ENCODE results near the gene PURB.

PURB gene

DNA sequence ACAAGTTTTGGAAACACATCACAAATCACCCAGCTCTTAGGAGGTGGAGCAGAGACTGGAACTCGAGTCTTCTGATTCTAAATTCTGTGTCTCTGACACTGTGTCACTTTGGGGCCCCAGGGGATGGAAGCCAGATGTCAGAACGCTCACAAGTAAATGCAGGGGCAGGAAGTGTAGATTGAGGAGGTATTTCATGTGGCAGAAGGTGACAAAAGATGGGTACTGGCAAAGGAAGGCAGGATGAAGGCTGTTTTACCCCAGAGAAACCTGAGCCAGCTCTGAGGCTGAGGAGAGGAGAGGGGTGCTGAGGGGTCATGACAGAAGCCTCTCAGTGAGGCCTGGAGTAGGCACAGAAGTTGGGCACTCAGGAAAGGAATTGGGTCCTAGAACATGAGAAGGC, 6.0 kb upstream of the PURB start:
- no peaks in the 10 kb centered on the region for H3K27me3 ChIP-seq (ENCODE audit: insufficient read depth, low read length, poor library complexity, severe bottlenecking)
- no peak overlapping the region for H3K4me3 ChIP-seq (ENCODE audit: low read length, poor library complexity, severe bottlenecking)
- H3K9ac ChIP-seq (ENCODE audit: low read depth, low read length, poor library complexity, severe bottlenecking): peak overlapping the region; percentile 51
- H3K9me3 ChIP-seq (ENCODE audit: insufficient read depth, low read depth, low read length): no peaks in the 10 kb centered on the region
- H3F3A ChIP-seq (ENCODE audit: low read depth): no peaks in the 10 kb centered on the region
- H3K9me2 ChIP-seq (replicated peaks; ENCODE audit: low read depth, low read length): no peaks in the 10 kb centered on the region
- H3K4me2 ChIP-seq (ENCODE audit: low read depth, low read length, poor library complexity, severe bottlenecking): peak overlapping the region; percentile 9
- H3K4me1 ChIP-seq (ENCODE audit: insufficient read depth, low read length, poor library complexity, severe bottlenecking): peaks cover 9% of the 10 kb centered on the region
- H2AFZ ChIP-seq (ENCODE audit: low read length): peak overlapping the region; percentile 7; the same call in 1 of the 2 replicates
- no peaks in the 10 kb centered on the region for H3K36me3 ChIP-seq (ENCODE audit: insufficient read depth, low read length)
- TF ChIP-seq, protein P1, sequence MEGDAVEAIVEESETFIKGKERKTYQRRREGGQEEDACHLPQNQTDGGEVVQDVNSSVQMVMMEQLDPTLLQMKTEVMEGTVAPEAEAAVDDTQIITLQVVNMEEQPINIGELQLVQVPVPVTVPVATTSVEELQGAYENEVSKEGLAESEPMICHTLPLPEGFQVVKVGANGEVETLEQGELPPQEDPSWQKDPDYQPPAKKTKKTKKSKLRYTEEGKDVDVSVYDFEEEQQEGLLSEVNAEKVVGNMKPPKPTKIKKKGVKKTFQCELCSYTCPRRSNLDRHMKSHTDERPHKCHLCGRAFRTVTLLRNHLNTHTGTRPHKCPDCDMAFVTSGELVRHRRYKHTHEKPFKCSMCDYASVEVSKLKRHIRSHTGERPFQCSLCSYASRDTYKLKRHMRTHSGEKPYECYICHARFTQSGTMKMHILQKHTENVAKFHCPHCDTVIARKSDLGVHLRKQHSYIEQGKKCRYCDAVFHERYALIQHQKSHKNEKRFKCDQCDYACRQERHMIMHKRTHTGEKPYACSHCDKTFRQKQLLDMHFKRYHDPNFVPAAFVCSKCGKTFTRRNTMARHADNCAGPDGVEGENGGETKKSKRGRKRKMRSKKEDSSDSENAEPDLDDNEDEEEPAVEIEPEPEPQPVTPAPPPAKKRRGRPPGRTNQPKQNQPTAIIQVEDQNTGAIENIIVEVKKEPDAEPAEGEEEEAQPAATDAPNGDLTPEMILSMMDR (conservative IDR thresholded peaks at IDR 0.05; ENCODE audit: low read length): no peak
- no peak for TF ChIP-seq EZH2phosphoT487 (IDR thresholded peaks at IDR 0.05; ENCODE audit: borderline replicate concordance)
- H4K20me1 ChIP-seq (ENCODE audit: insufficient read depth, low read length, poor library complexity, severe bottlenecking): no peaks in the 10 kb centered on the region
- H3K79me2 ChIP-seq (ENCODE audit: insufficient read depth, low read length): no peaks in the 10 kb centered on the region

DNA sequence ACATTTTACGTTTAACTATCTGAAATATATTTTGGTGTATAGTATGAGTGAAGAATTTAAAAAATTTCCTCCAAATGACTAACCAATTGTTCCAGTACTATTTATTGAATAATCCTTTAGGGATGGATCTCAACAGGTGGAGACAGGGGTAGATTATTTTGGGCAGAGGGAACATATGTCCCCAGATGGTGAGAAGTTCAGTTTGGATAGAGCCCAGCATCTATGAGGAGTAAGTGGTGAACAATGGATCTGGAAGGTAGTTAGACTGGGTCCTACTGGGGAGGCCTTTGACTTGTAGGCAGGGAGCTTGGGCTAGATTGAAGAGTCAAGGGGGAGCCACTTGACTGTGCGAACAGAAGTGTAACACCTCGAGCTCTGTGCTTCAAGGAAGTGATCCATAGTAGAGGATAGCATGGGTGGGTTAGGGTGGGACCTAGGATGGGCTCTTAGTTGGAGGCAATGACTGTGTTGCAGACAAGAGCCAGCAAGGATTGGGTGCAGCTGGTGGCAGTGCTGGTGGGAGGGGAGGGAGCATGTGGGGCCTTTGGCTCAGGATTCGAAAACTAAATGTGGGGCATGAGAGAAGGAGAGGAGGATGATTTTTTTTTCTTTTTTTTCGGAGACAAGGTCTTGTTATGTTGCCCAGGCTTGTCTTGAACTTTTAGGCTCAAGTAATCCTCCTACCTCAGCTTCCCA, 3.9 kb upstream of the PURB start:
- Histone ChIP-seq H3K27me3 (ENCODE audit: insufficient read depth, low read length, poor library complexity, severe bottlenecking) (no peaks in the 10 kb centered on the region), H3K9me2 (replicated peaks; ENCODE audit: low read depth, low read length) (no peaks in the 10 kb centered on the region), H3K4me3 (ENCODE audit: low read length, poor library complexity, severe bottlenecking) (no peak overlapping the region), H2AFZ (ENCODE audit: low read length) (no peak overlapping the region), H3K9me3 (ENCODE audit: insufficient read depth, low read depth, low read length) (no peaks in the 10 kb centered on the region), H3K4me1 (ENCODE audit: insufficient read depth, low read length, poor library complexity, severe bottlenecking) (peaks cover 14% of the 10 kb centered on the region), H3K9ac (ENCODE audit: low read depth, low read length, poor library complexity, severe bottlenecking) (no peak overlapping the region), H3K4me2 (ENCODE audit: low read depth, low read length, poor library complexity, severe bottlenecking) (no peak overlapping the region), H4K20me1 (ENCODE audit: insufficient read depth, low read length, poor library complexity, severe bottlenecking) (peaks cover 6% of the 10 kb centered on the region), H3K36me3 (ENCODE audit: insufficient read depth, low read length) (no peaks in the 10 kb centered on the region), H3F3A (ENCODE audit: low read depth) (peaks cover 5% of the 10 kb centered on the region; the same call in 1 of the 2 replicates), H3K79me2 (ENCODE audit: insufficient read depth, low read length) (peaks cover 9% of the 10 kb centered on the region)
- TF ChIP-seq, protein P1 (conservative IDR thresholded peaks at IDR 0.05; ENCODE audit: low read length): no peak
- no peak for TF ChIP-seq EZH2phosphoT487 (IDR thresholded peaks at IDR 0.05; ENCODE audit: borderline replicate concordance)

DNA sequence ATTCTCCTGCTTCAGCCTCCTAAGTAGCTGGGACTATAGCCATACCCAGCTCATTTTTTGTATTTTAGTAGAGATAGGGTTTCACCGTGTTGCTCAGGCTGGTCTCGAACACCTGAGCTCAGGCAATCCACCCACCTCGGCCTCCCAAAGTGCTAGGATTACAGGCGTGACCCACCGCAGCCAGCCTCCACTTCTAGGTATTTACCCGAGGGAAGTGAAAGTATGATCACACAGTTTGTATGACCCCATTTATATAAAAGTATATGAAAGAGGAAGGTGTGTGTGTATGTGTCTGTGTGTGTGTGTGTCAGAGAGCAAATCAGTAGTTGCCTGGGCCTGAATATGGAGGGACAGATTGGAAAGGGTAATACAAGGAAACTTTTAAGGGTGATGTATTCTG, 2.0 kb upstream of the PURB start:
- Histone ChIP-seq H3K4me1 (ENCODE audit: insufficient read depth, low read length, poor library complexity, severe bottlenecking) (peaks cover 31% of the 10 kb centered on the region), H3K36me3 (ENCODE audit: insufficient read depth, low read length) (no peaks in the 10 kb centered on the region), H3K4me2 (ENCODE audit: low read depth, low read length, poor library complexity, severe bottlenecking) (no peak overlapping the region), H2AFZ (ENCODE audit: low read length) (no peak overlapping the region), H3K79me2 (ENCODE audit: insufficient read depth, low read length) (peaks cover 28% of the 10 kb centered on the region), H3K27me3 (ENCODE audit: insufficient read depth, low read length, poor library complexity, severe bottlenecking) (no peaks in the 10 kb centered on the region), H4K20me1 (ENCODE audit: insufficient read depth, low read length, poor library complexity, severe bottlenecking) (peaks cover 26% of the 10 kb centered on the region), H3K4me3 (ENCODE audit: low read length, poor library complexity, severe bottlenecking) (no peak overlapping the region), H3K9me2 (replicated peaks; ENCODE audit: low read depth, low read length) (no peaks in the 10 kb centered on the region), H3K9ac (ENCODE audit: low read depth, low read length, poor library complexity, severe bottlenecking) (no peak overlapping the region), H3K9me3 (ENCODE audit: insufficient read depth, low read depth, low read length) (no peaks in the 10 kb centered on the region), H3F3A (ENCODE audit: low read depth) (peaks cover 5% of the 10 kb centered on the region; the same call in 1 of the 2 replicates)
- TF ChIP-seq, protein P1 (conservative IDR thresholded peaks at IDR 0.05; ENCODE audit: low read length): no peak
- no peak for TF ChIP-seq EZH2phosphoT487 (IDR thresholded peaks at IDR 0.05; ENCODE audit: borderline replicate concordance)
